Measurements from ENCODE around the gene UGT1A4.

UGT1A4 gene

GRCh38 chr2:233814056-233814835 lies 95.7 kb downstream of the UGT1A4 start:
- Histone ChIP-seq H3F3A (ENCODE audit: control insufficient read depth, insufficient read depth) (no peaks in the 10 kb centered on the region), H3K36me3 (ENCODE audit: control insufficient read depth, low read length) (no peaks in the 10 kb centered on the region), H3K9me2 (replicated peaks; ENCODE audit: control insufficient read depth, low read length) (no peaks in the 10 kb centered on the region), H4K20me1 (ENCODE audit: control insufficient read depth, insufficient read depth, low read depth, low read length) (no peaks in the 10 kb centered on the region), H3K27ac (ENCODE audit: low read depth, low read length) (no peak overlapping the region), H3K4me1 (ENCODE audit: control insufficient read depth, low read length) (no peaks in the 10 kb centered on the region), H3K4me2 (ENCODE audit: low read length) (no peak overlapping the region), H3K27me3 (ENCODE audit: control insufficient read depth, low read length) (peaks cover 2% of the 10 kb centered on the region; the same call in 1 of the 2 replicates), H3K79me2 (ENCODE audit: control insufficient read depth, low read length) (no peaks in the 10 kb centered on the region), H3K9me3 (ENCODE audit: control insufficient read depth, insufficient read depth, low read length) (peaks cover 5% of the 10 kb centered on the region; the same call in 1 of the 2 replicates), H3K4me3 (ENCODE audit: low read length) (no peak overlapping the region)
- TF ChIP-seq EZH2phosphoT487 (IDR thresholded peaks at IDR 0.05; ENCODE audit: borderline replicate concordance, low read length) (no peak), CTCF (IDR thresholded peaks at IDR 0.05; ENCODE audit: low read depth, low read length, poor library complexity, severe bottlenecking) (no peak)

- H3F3A ChIP-seq (ENCODE audit: control insufficient read depth, insufficient read depth), result no peaks in the 10 kb centered on the region
- no peaks in the 10 kb centered on the region for H3K9me2 ChIP-seq (replicated peaks; ENCODE audit: control insufficient read depth, low read length)
- H3K4me1 ChIP-seq (ENCODE audit: control insufficient read depth, low read length), result no peaks in the 10 kb centered on the region
- peaks cover 5% of the 10 kb centered on the region; the same call in 1 of the 2 replicates for H3K9me3 ChIP-seq (ENCODE audit: control insufficient read depth, insufficient read depth, low read length)
- H3K79me2 ChIP-seq (ENCODE audit: control insufficient read depth, low read length), result no peaks in the 10 kb centered on the region
- H3K4me2 ChIP-seq (ENCODE audit: low read length), result no peak overlapping the region
- no peak overlapping the region for H3K27ac ChIP-seq (ENCODE audit: low read depth, low read length)
- TF ChIP-seq CTCF (IDR thresholded peaks at IDR 0.05; ENCODE audit: low read depth, low read length, poor library complexity, severe bottlenecking), result no peak
- TF ChIP-seq EZH2phosphoT487 (IDR thresholded peaks at IDR 0.05; ENCODE audit: borderline replicate concordance, low read length), result no peak
- no peaks in the 10 kb centered on the region for H3K27me3 ChIP-seq (ENCODE audit: control insufficient read depth, low read length)
- H3K4me3 ChIP-seq (ENCODE audit: low read length), result no peak overlapping the region
- H4K20me1 ChIP-seq (ENCODE audit: control insufficient read depth, insufficient read depth, low read depth, low read length), result no peaks in the 10 kb centered on the region
- no peaks in the 10 kb centered on the region for H3K36me3 ChIP-seq (ENCODE audit: control insufficient read depth, low read length)
These were observed 97.3 kb downstream of the UGT1A4 start for GRCh38 chr2:233815861-233816260.

- Histone ChIP-seq H3K79me2 (ENCODE audit: control insufficient read depth, low read length) (no peaks in the 10 kb centered on the region), H3K27me3 (ENCODE audit: control insufficient read depth, low read length) (no peaks in the 10 kb centered on the region), H3K9me3 (ENCODE audit: control insufficient read depth, insufficient read depth, low read length) (peaks cover 5% of the 10 kb centered on the region; the same call in 1 of the 2 replicates), H3K9me2 (replicated peaks; ENCODE audit: control insufficient read depth, low read length) (no peaks in the 10 kb centered on the region), H3K4me3 (ENCODE audit: low read length) (no peak overlapping the region), H3K36me3 (ENCODE audit: control insufficient read depth, low read length) (no peaks in the 10 kb centered on the region), H3K27ac (ENCODE audit: low read depth, low read length) (no peak overlapping the region), H3F3A (ENCODE audit: control insufficient read depth, insufficient read depth) (no peaks in the 10 kb centered on the region), H3K4me2 (ENCODE audit: low read length) (no peak overlapping the region), H3K4me1 (ENCODE audit: control insufficient read depth, low read length) (no peaks in the 10 kb centered on the region), H4K20me1 (ENCODE audit: control insufficient read depth, insufficient read depth, low read depth, low read length) (no peaks in the 10 kb centered on the region)
- TF ChIP-seq EZH2phosphoT487 (IDR thresholded peaks at IDR 0.05; ENCODE audit: borderline replicate concordance, low read length), result no peak
- TF ChIP-seq CTCF (IDR thresholded peaks at IDR 0.05; ENCODE audit: low read depth, low read length, poor library complexity, severe bottlenecking), result no peak
These were observed 97.8 kb downstream of the UGT1A4 start for GRCh38 chr2:233816334-233816733.
